Neural progenitor cell (in vitro differentiated cells): ENCODE measurements around the gene LCMT1. TPM values are rescaled to one million over a fixed set of nuclear protein-coding genes. Genes with fewer than 3 reads are reported as not detected.

Source experiments
- DNase-seq: peaks from one replicate; pipeline ENCODE4 v3.0.0-alpha.2; 2016; ENCODE audit warnings: low spot score
- H2AFZ ChIP-seq: fragments of 200-600 bp; sonication (generic); replicated peaks from 2 replicates; pipeline ENCODE4 v1.6.1; 2016; ENCODE audit warnings: antibody characterized with exemption
- H3F3A ChIP-seq: fragments of 200-600 bp; sonication (generic); 2 replicates; pipeline ENCODE4 v1.6.1; 2016; ENCODE audit warnings: antibody characterized with exemption, low read depth
- H3K27ac ChIP-seq: fragments of 200-600 bp; sonication (generic); 2 replicates; pipeline ENCODE4 v1.5.1; 2016; ENCODE audit warnings: mild to moderate bottlenecking
- H3K27me3 ChIP-seq: fragments of 200-600 bp; sonication (generic); 2 replicates; pipeline ENCODE4 v1.6.1; 2016; ENCODE audit warnings: mild to moderate bottlenecking, moderate library complexity
- H3K36me3 ChIP-seq: fragments of 200-600 bp; sonication (generic); 2 replicates; pipeline ENCODE4 v1.5.1; 2016
- H3K4me1 ChIP-seq: fragments of 200-600 bp; sonication (generic); 2 replicates; pipeline ENCODE4 v1.6.1; 2016; ENCODE audit warnings: mixed run types
- H3K4me2 ChIP-seq: fragments of 200-600 bp; sonication (generic); 2 replicates; pipeline ENCODE4 v1.6.1; 2016
- H3K4me3 ChIP-seq: fragments of 200-600 bp; sonication (generic); 2 replicates; pipeline ENCODE4 v1.5.1; 2016
- H3K79me2 ChIP-seq: fragments of 200-600 bp; sonication (generic); 2 replicates; pipeline ENCODE4 v1.6.1; 2016; ENCODE audit warnings: low read depth
- H3K9ac ChIP-seq: fragments of 200-600 bp; sonication (generic); 2 replicates; pipeline ENCODE4 v1.6.1; 2016
- H3K9me3 ChIP-seq: fragments of 200-600 bp; sonication (generic); 2 replicates; pipeline ENCODE4 v1.5.1; 2016; ENCODE audit warnings: low read depth
- H4K20me1 ChIP-seq: fragments of 200-600 bp; sonication (generic); 2 replicates; pipeline ENCODE4 v1.6.1; 2016; ENCODE audit warnings: low read depth
- H3K27ac Mint-ChIP-seq: 3 replicates; pipeline ENCODE4 v1.8.0; 2021; ENCODE audit warnings: mixed read lengths
- H3K27me3 Mint-ChIP-seq: 2 replicates; pipeline ENCODE4 v1.8.0; 2022; ENCODE audit warnings: low read depth, mild to moderate bottlenecking, inconsistent platforms, moderate library complexity, mixed read lengths; ENCODE audit not compliant: insufficient read depth
- H3K36me3 Mint-ChIP-seq: 3 replicates; pipeline ENCODE4 v1.8.0; 2021; ENCODE audit warnings: mixed read lengths
- H3K4me1 Mint-ChIP-seq: 3 replicates; pipeline ENCODE4 v1.8.0; 2021; ENCODE audit warnings: mixed read lengths
- H3K4me3 Mint-ChIP-seq: 3 replicates; pipeline ENCODE4 v1.8.0; 2021; ENCODE audit warnings: mild to moderate bottlenecking, moderate library complexity, mixed read lengths
- H3K9me3 Mint-ChIP-seq: 3 replicates; pipeline ENCODE4 v1.8.0; 2020; ENCODE audit warnings: mixed read lengths
- EZH2 ChIP-seq: fragments of 200-600 bp; sonication (generic); IDR thresholded peaks from 2 replicates; pipeline ENCODE4 v1.6.1; 2017; ENCODE audit warnings: antibody characterized with exemption, mild to moderate bottlenecking, moderate library complexity
- EZH2phosphoT487 ChIP-seq: fragments of 200-600 bp; sonication (generic); IDR thresholded peaks from 2 replicates; pipeline ENCODE4 v1.6.1; 2017; ENCODE audit warnings: antibody characterized with exemption
- total RNA-seq: library from RNA; depleted of rRNA; stranded (reverse); fragments of >200 nt; gene quantifications from 2 replicates; pipeline ENCODE4 v1.2.3, GENCODE V29; 2015; ENCODE audit warnings: low replicate concordance
- TF ChIP-seq, protein P1 (sequence below): fragments of 200-600 bp; sonication (generic); IDR thresholded peaks from 2 replicates; pipeline ENCODE4 v1.5.1; 2017; ENCODE audit warnings: antibody characterized with exemption, mild to moderate bottlenecking

Gene LCMT1
- total RNA-seq, 1 donor from 2014 or later = 73.4 TPM

DNA sequence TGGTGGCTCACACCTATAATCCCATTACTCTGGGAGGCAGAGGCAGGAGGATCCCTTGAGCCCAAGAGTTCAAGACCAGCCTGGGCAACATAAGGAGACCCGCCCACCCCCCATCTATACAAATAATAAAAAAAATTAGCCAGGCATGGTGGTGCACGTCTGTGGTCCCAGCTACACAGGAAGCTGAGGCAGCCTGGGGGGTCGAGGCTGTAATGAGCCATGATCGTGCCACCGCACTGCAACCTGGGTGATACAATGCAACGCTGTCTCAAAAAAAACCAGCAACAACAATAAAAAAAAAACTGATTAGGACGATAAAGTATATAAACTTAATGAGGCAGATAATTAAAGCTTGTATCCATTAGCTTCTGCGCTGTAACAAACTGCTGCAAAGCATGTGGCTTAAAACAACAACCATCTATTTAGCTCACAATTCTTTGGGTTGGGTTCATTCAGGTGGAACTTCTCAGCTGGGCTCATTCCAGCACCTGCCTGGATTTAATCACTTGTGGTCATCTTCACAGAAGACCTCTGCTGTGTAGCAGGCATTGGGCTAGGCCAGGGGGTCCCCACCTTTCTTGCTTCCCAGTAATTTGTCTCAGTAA lies 45.8 kb downstream of the LCMT1 start:
- H4K20me1 ChIP-seq = no peaks in the 10 kb centered on the region
- no peak overlapping the region for H3K4me3 ChIP-seq
- Mint-ChIP-seq H3K4me3 (no peak overlapping the region), H3K27me3 (no peaks in the 10 kb centered on the region), H3K36me3 (peaks cover 27% of the 10 kb centered on the region), H3K9me3 (no peaks in the 10 kb centered on the region), H3K4me1 (no peaks in the 10 kb centered on the region), H3K27ac (no peak overlapping the region)
- H3K4me2 ChIP-seq = no peak overlapping the region
- H3K4me1 ChIP-seq = no peaks in the 10 kb centered on the region
- no peaks in the 10 kb centered on the region for H3F3A ChIP-seq
- H2AFZ ChIP-seq = no peak overlapping the region
- no peaks in the 10 kb centered on the region for H3K27me3 ChIP-seq
- H3K27ac ChIP-seq = no peak overlapping the region
- H3K79me2 ChIP-seq = no peaks in the 10 kb centered on the region
- peaks cover 5% of the 10 kb centered on the region for H3K36me3 ChIP-seq
- no peak for DNase-seq
- no peaks in the 10 kb centered on the region for H3K9me3 ChIP-seq
- no peak overlapping the region for H3K9ac ChIP-seq
- TF ChIP-seq EZH2 (no peak), EZH2phosphoT487 (no peak)
- TF ChIP-seq, protein P1, sequence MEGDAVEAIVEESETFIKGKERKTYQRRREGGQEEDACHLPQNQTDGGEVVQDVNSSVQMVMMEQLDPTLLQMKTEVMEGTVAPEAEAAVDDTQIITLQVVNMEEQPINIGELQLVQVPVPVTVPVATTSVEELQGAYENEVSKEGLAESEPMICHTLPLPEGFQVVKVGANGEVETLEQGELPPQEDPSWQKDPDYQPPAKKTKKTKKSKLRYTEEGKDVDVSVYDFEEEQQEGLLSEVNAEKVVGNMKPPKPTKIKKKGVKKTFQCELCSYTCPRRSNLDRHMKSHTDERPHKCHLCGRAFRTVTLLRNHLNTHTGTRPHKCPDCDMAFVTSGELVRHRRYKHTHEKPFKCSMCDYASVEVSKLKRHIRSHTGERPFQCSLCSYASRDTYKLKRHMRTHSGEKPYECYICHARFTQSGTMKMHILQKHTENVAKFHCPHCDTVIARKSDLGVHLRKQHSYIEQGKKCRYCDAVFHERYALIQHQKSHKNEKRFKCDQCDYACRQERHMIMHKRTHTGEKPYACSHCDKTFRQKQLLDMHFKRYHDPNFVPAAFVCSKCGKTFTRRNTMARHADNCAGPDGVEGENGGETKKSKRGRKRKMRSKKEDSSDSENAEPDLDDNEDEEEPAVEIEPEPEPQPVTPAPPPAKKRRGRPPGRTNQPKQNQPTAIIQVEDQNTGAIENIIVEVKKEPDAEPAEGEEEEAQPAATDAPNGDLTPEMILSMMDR = no peak

DNA sequence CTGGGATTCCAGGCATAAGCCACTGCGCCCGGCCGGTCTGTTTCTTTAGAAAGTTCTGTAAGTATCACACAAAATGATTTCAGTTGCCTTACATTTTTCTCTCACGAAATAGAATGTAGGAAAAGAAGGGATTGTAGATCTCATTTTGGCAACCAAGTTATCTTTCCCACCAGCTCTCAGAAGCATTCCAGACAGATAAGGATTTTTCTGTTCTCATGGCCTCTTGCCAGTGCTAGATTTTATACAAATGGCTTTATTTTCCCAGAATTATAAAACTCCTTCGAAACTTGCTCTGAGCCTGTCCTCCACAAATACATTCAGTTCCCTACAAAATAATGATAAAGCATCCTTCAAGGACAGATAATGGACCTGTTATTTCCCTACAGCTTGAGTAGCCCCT lies 46.9 kb downstream of the LCMT1 start:
- no peak for DNase-seq

DNA sequence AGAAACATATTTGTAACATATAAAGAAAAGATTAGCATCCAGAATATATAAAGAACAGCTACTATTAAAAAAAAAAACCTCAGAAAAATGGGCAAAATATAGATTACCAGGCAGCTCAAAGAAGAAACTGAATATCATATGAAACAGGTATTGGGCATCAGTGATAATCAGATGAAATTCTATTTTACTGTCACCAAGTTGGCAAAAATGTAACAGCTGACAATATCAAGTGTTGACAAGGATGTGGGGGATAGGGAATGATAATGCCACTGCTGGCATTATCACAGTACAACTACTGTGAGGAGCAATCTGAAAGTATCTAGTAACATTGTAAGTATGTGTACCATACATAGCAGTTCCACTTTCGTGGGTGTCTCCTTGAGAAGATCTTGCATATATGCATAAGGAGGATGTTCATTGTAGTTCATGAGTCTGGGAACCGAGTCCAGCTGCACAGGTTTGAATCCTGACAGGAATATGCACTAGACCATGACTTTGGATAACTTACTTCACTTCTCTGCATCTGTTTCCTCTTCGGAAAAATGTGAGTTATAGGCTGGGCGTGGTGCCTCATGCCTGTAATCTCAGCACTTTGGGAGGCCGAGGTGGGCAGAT lies 50.3 kb downstream of the LCMT1 start:
- H3K4me3 Mint-ChIP-seq = no peak overlapping the region
- H3K27ac Mint-ChIP-seq = no peak overlapping the region
- Histone ChIP-seq H3K4me2 (no peak overlapping the region), H3K9me3 (no peaks in the 10 kb centered on the region), H3F3A (no peaks in the 10 kb centered on the region), H4K20me1 (no peaks in the 10 kb centered on the region), H3K36me3 (peaks cover 5% of the 10 kb centered on the region), H3K9ac (no peak overlapping the region), H3K27ac (no peak overlapping the region), H3K4me1 (no peaks in the 10 kb centered on the region), H2AFZ (no peak overlapping the region), H3K4me3 (no peak overlapping the region), H3K79me2 (no peaks in the 10 kb centered on the region), H3K27me3 (no peaks in the 10 kb centered on the region)
- H3K27me3 Mint-ChIP-seq = no peaks in the 10 kb centered on the region
- H3K4me1 Mint-ChIP-seq = no peaks in the 10 kb centered on the region
- peaks cover 33% of the 10 kb centered on the region for H3K36me3 Mint-ChIP-seq
- TF ChIP-seq EZH2phosphoT487 (no peak), EZH2 (no peak)
- TF ChIP-seq, protein P1 = no peak
- no peaks in the 10 kb centered on the region for H3K9me3 Mint-ChIP-seq
- DNase-seq = no peak

More for the DNA sequence above, 46.9 kb downstream of the LCMT1 start:
- Mint-ChIP-seq H3K9me3 (no peaks in the 10 kb centered on the region), H3K4me3 (no peak overlapping the region), H3K27me3 (no peaks in the 10 kb centered on the region), H3K36me3 (peaks cover 22% of the 10 kb centered on the region), H3K27ac (no peak overlapping the region), H3K4me1 (no peaks in the 10 kb centered on the region)
- H3K4me1 ChIP-seq = no peaks in the 10 kb centered on the region
- H4K20me1 ChIP-seq = no peaks in the 10 kb centered on the region
- TF ChIP-seq, protein P1 = no peak
- TF ChIP-seq EZH2phosphoT487 = no peak
- no peak for TF ChIP-seq EZH2
- H3K4me2 ChIP-seq = no peak overlapping the region
- H3K9ac ChIP-seq = no peak overlapping the region
- H3K79me2 ChIP-seq = no peaks in the 10 kb centered on the region
- H3K27me3 ChIP-seq = no peaks in the 10 kb centered on the region
- H2AFZ ChIP-seq = no peak overlapping the region
- H3K9me3 ChIP-seq = no peaks in the 10 kb centered on the region
- peaks cover 5% of the 10 kb centered on the region for H3K36me3 ChIP-seq
- H3K4me3 ChIP-seq = no peak overlapping the region
- no peak overlapping the region for H3K27ac ChIP-seq
- H3F3A ChIP-seq = no peaks in the 10 kb centered on the region
